Measurements from ENCODE around the gene HPSE2. TPM values are rescaled to one million over a fixed set of nuclear protein-coding genes. Genes with fewer than 3 reads are reported as not detected.

The HPSE2 gene
- total and polyA plus RNA-seq, 3 experiments from 2014 or later = 0.07 to 1.2 TPM; not detected in 1

- H3K4me1 ChIP-seq (ENCODE audit: insufficient read depth, low read length) = no peaks in the 10 kb centered on the region
- H3K27me3 ChIP-seq (ENCODE audit: insufficient read depth, low read length, poor library complexity, severe bottlenecking) = no peaks in the 10 kb centered on the region
- CTCF ChIA-PET = no interaction called here
- Mint-ChIP-seq H3K27me3 (no peaks in the 10 kb centered on the region), H3K27ac (no peak overlapping the region), H3K36me3 (no peaks in the 10 kb centered on the region), H3K4me1 (no peaks in the 10 kb centered on the region), H3K4me3 (no peak overlapping the region), H3K9me3 (no peaks in the 10 kb centered on the region)
- POLR2A ChIA-PET = no interaction called here
- DNase-seq = no peak
- no peak overlapping the region for H3K4me3 ChIP-seq (ENCODE audit: low read length)
- H3K27ac ChIP-seq (ENCODE audit: low read depth, low read length) = no peak overlapping the region
- no peaks in the 10 kb centered on the region for H3K9me3 ChIP-seq (ENCODE audit: low read length)
- no peaks in the 10 kb centered on the region for H3K36me3 ChIP-seq (ENCODE audit: insufficient read depth, low read length)
Observed at GRCh38 chr10:98808282-98808892, 427.3 kb downstream of the HPSE2 start.

DNA sequence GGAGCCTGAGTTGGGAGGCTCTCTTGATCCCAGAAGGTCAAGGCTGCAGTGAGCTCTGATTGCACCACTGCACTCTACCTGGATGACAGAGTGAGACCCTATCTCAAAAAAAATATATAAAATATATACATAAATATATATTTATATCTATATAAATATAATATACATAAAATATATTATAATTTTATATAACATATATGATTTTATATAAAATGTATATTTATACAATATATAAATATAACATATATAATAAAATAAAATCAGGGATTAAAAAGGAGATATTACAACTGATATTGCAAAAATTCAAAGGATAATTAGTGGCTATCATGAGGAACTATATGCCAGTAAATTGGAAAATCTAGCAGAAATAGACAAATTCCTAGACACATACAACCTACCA, 435.4 kb downstream of the HPSE2 start:
- no peak overlapping the region for H3K27ac ChIP-seq (ENCODE audit: low read depth, low read length)
- Mint-ChIP-seq H3K27ac (no peak overlapping the region), H3K4me1 (no peaks in the 10 kb centered on the region), H3K36me3 (peaks cover 0 to 2% (median 0%) of the 10 kb centered on the region in 3 donors), H3K4me3 (no peak overlapping the region), H3K9me3 (no peaks in the 10 kb centered on the region), H3K27me3 (peaks cover 0 to 10% of the 10 kb centered on the region in 2 donors)
- CTCF ChIA-PET = no interaction called here
- no peak for DNase-seq
- H3K4me1 ChIP-seq (ENCODE audit: insufficient read depth, low read length) = no peaks in the 10 kb centered on the region
- H3K4me3 ChIP-seq (ENCODE audit: low read length) = no peak overlapping the region
- H3K27me3 ChIP-seq (ENCODE audit: insufficient read depth, low read length, poor library complexity, severe bottlenecking) = no peaks in the 10 kb centered on the region
- no peaks in the 10 kb centered on the region for H3K36me3 ChIP-seq (ENCODE audit: insufficient read depth, low read length)
- POLR2A ChIA-PET = no interaction called here
- no peaks in the 10 kb centered on the region for H3K9me3 ChIP-seq (ENCODE audit: low read length)

GRCh38 chr10:98795467-98795866, 440.2 kb downstream of the HPSE2 start:
- peaks cover 0 to 2% (median 0%) of the 10 kb centered on the region in 3 donors for H3K36me3 Mint-ChIP-seq
- H3K9me3 Mint-ChIP-seq = no peaks in the 10 kb centered on the region

GRCh38 chr10:98790817-98791216, 444.8 kb downstream of the HPSE2 start:
- no peaks in the 10 kb centered on the region for H3K4me1 ChIP-seq (ENCODE audit: insufficient read depth, low read length)
- Mint-ChIP-seq H3K27ac (no peak overlapping the region), H3K9me3 (peaks cover 0 to 2% (median 0%) of the 10 kb centered on the region in 5 donors), H3K27me3 (no peaks in the 10 kb centered on the region), H3K4me3 (no peak overlapping the region), H3K4me1 (no peaks in the 10 kb centered on the region), H3K36me3 (no peaks in the 10 kb centered on the region)
- POLR2A ChIA-PET = no interaction called here
- no peak overlapping the region for H3K27ac ChIP-seq (ENCODE audit: low read depth, low read length)
- H3K4me3 ChIP-seq (ENCODE audit: low read length) = no peak overlapping the region
- no peaks in the 10 kb centered on the region for H3K36me3 ChIP-seq (ENCODE audit: insufficient read depth, low read length)
- no peaks in the 10 kb centered on the region for H3K9me3 ChIP-seq (ENCODE audit: low read length)
- no peak for DNase-seq
- CTCF ChIA-PET = no interaction called here
- H3K27me3 ChIP-seq (ENCODE audit: insufficient read depth, low read length, poor library complexity, severe bottlenecking) = no peaks in the 10 kb centered on the region

More at GRCh38 chr10:98795467-98795866, 440.2 kb downstream of the HPSE2 start:
- Histone ChIP-seq H3K4me3 (ENCODE audit: low read length) (no peak overlapping the region), H3K9me3 (ENCODE audit: low read length) (no peaks in the 10 kb centered on the region), H3K27me3 (ENCODE audit: insufficient read depth, low read length, poor library complexity, severe bottlenecking) (no peaks in the 10 kb centered on the region), H3K27ac (ENCODE audit: low read depth, low read length) (no peak overlapping the region), H3K36me3 (ENCODE audit: insufficient read depth, low read length) (no peaks in the 10 kb centered on the region), H3K4me1 (ENCODE audit: insufficient read depth, low read length) (no peaks in the 10 kb centered on the region)
- H3K4me1 Mint-ChIP-seq = no peaks in the 10 kb centered on the region
- H3K27me3 Mint-ChIP-seq = peaks cover 0 to 10% of the 10 kb centered on the region in 2 donors
- ChIA-PET CTCF (no interaction called here), POLR2A (no interaction called here)
- H3K27ac Mint-ChIP-seq = no peak overlapping the region
- DNase-seq = no peak
- no peak overlapping the region for H3K4me3 Mint-ChIP-seq

- no peak for DNase-seq
- H3K36me3 Mint-ChIP-seq = no peaks in the 10 kb centered on the region
- Histone ChIP-seq H3K4me1 (ENCODE audit: insufficient read depth, low read length) (no peaks in the 10 kb centered on the region), H3K27ac (ENCODE audit: low read depth, low read length) (no peak overlapping the region), H3K27me3 (ENCODE audit: insufficient read depth, low read length, poor library complexity, severe bottlenecking) (no peaks in the 10 kb centered on the region), H3K4me3 (ENCODE audit: low read length) (no peak overlapping the region), H3K36me3 (ENCODE audit: insufficient read depth, low read length) (no peaks in the 10 kb centered on the region), H3K9me3 (ENCODE audit: low read length) (no peaks in the 10 kb centered on the region)
- ChIA-PET CTCF (no interaction called here), POLR2A (no interaction called here)
- H3K27me3 Mint-ChIP-seq = peaks cover 0 to 4% of the 10 kb centered on the region in 2 donors
- H3K4me1 Mint-ChIP-seq = no peaks in the 10 kb centered on the region
- H3K4me3 Mint-ChIP-seq = no peak overlapping the region
- H3K27ac Mint-ChIP-seq = peak overlapping the region in 1 of 8 donors; percentile 32
- H3K9me3 Mint-ChIP-seq = peaks cover 0 to 3% (median 0%) of the 10 kb centered on the region in 5 donors
Observed at GRCh38 chr10:98778277-98778759, 457.3 kb downstream of the HPSE2 start.

- Mint-ChIP-seq H3K4me1 (no peaks in the 10 kb centered on the region), H3K36me3 (no peaks in the 10 kb centered on the region), H3K27me3 (peaks cover 0 to 3% of the 10 kb centered on the region in 2 donors), H3K27ac (no peak overlapping the region), H3K9me3 (peaks cover 0 to 7% (median 2%) of the 10 kb centered on the region in 5 donors), H3K4me3 (no peak overlapping the region)
- H3K27me3 ChIP-seq (ENCODE audit: insufficient read depth, low read length, poor library complexity, severe bottlenecking) = no peaks in the 10 kb centered on the region
- ChIA-PET CTCF (no interaction called here), POLR2A (no interaction called here)
- no peaks in the 10 kb centered on the region for H3K9me3 ChIP-seq (ENCODE audit: low read length)
- H3K4me1 ChIP-seq (ENCODE audit: insufficient read depth, low read length) = no peaks in the 10 kb centered on the region
- no peak overlapping the region for H3K4me3 ChIP-seq (ENCODE audit: low read length)
- no peak for DNase-seq
- no peaks in the 10 kb centered on the region for H3K36me3 ChIP-seq (ENCODE audit: insufficient read depth, low read length)
- no peak overlapping the region for H3K27ac ChIP-seq (ENCODE audit: low read depth, low read length)
Observed at GRCh38 chr10:98758463-98758862, 477.2 kb downstream of the HPSE2 start.

DNA sequence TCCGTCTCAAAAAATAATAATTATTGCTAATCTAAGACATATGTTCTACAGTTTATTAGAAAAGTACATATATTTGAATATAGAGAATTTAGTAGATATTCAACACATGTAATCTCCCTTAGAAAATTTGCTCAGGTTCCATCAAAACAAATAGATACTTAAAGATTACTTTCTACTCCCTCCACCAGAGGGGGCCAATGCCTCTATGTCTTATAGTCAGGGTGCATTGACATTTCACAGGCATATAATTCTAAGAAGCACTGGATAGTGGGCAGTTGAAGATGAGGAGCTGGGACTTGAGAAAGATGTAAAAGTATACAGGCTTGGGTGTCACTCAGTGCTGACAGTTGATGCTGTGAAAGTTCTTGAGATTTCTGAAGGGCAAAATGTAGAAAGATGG, 487.4 kb downstream of the HPSE2 start:
- H3K4me3 ChIP-seq (ENCODE audit: low read length) = no peak overlapping the region
- no peak overlapping the region for H3K27ac ChIP-seq (ENCODE audit: low read depth, low read length)
- no peaks in the 10 kb centered on the region for H3K4me1 ChIP-seq (ENCODE audit: insufficient read depth, low read length)
- no peaks in the 10 kb centered on the region for H3K9me3 ChIP-seq (ENCODE audit: low read length)
- H3K36me3 ChIP-seq (ENCODE audit: insufficient read depth, low read length) = no peaks in the 10 kb centered on the region
- Mint-ChIP-seq H3K9me3 (peaks cover 0 to 6% (median 0%) of the 10 kb centered on the region in 5 donors), H3K4me3 (no peak overlapping the region), H3K4me1 (no peaks in the 10 kb centered on the region), H3K36me3 (no peaks in the 10 kb centered on the region), H3K27me3 (no peaks in the 10 kb centered on the region), H3K27ac (no peak overlapping the region)
- POLR2A ChIA-PET = no interaction called here
- CTCF ChIA-PET = no interaction called here
- no peaks in the 10 kb centered on the region for H3K27me3 ChIP-seq (ENCODE audit: insufficient read depth, low read length, poor library complexity, severe bottlenecking)
- no peak for DNase-seq

DNA sequence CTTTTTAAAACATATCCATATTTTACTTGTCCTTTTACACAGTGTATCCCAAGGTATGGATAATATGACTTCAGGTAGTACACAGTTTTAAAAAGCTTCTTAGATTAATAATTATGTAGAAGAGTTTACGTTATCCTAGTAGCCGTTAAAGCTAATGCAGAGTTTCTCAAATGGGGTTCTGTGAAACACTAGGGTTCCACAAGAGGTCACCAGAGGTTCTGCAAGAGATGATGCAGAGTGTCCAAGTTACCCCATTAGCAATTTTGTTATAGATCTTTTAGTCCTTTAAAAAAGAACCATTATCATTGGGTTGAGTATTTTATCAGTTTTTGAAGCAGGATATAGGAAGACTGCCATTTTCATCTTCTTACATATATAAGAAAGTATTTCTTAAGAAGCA, 490.0 kb downstream of the HPSE2 start:
- Histone ChIP-seq H3K4me1 (ENCODE audit: insufficient read depth, low read length) (no peaks in the 10 kb centered on the region), H3K27ac (ENCODE audit: low read depth, low read length) (no peak overlapping the region), H3K36me3 (ENCODE audit: insufficient read depth, low read length) (no peaks in the 10 kb centered on the region), H3K27me3 (ENCODE audit: insufficient read depth, low read length, poor library complexity, severe bottlenecking) (no peaks in the 10 kb centered on the region), H3K9me3 (ENCODE audit: low read length) (no peaks in the 10 kb centered on the region), H3K4me3 (ENCODE audit: low read length) (no peak overlapping the region)
- no peaks in the 10 kb centered on the region for H3K4me1 Mint-ChIP-seq
- H3K4me3 Mint-ChIP-seq = no peak overlapping the region
- peaks cover 0 to 2% (median 0%) of the 10 kb centered on the region in 5 donors for H3K9me3 Mint-ChIP-seq
- ChIA-PET POLR2A (no interaction called here), CTCF (no interaction called here)
- H3K27me3 Mint-ChIP-seq = no peaks in the 10 kb centered on the region
- no peak for DNase-seq
- H3K36me3 Mint-ChIP-seq = no peaks in the 10 kb centered on the region
- no peak overlapping the region for H3K27ac Mint-ChIP-seq
